ENCODE measurements around the gene PBX1. TPM values are rescaled to one million over a fixed set of nuclear protein-coding genes. Genes with fewer than 3 reads are reported as not detected.

The PBX1 gene
- polyA plus RNA-seq, 1 donor (not counting 4 experiments of a cell fraction or from before 2014, with no cell fraction given): 2.2 TPM

DNA sequence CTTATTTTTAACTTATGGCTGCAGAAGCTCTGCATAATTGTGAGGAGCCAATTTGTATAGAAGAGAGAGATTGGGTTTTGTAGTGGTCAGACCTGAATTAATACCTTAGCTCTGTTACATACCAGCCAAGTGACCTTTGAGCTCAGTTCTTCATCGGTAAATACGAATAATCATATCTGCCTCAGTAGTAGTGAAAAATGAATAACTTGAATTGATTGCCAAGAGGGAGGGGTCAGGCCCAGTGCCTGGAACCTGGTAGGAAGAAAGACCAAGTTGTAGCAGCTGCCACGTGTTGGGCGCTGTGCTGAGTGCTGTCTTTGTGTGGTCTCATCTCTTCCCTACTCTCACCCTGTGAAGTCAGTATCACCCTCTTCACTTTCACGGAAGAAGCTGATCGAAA lies 247.5 kb downstream of the PBX1 start:
- no peak for DNase-seq (ENCODE audit: low read depth, low spot score)
- no peak overlapping the region for H2AFZ ChIP-seq (ENCODE audit: control insufficient read depth, low read length)
- H3K4me3 ChIP-seq (ENCODE audit: control insufficient read depth in 2 of 3, extremely low read depth in 1 of 3, insufficient read depth in 2 of 3, low read depth in 1 of 3, low read length in 3 of 3): no peak overlapping the region
- no peaks in the 10 kb centered on the region for H3K79me2 ChIP-seq (ENCODE audit: control insufficient read depth, insufficient read depth, low read length)
- no peaks in the 10 kb centered on the region for H3K9me3 ChIP-seq (ENCODE audit: control insufficient read depth, low read depth, low read length)
- TF ChIP-seq CTCF (optimal IDR thresholded peaks at IDR 0.05 in 1 of 3, IDR thresholded peaks at IDR 0.05 in 1 of 3, conservative IDR thresholded peaks at IDR 0.05 in 1 of 3; ENCODE audit: extremely low read depth in 1 of 3, insufficient read depth in 2 of 3, low read length in 3 of 3) (no peak), EZH2 (IDR thresholded peaks at IDR 0.05; ENCODE audit: low read length) (no peak)
- no peaks in the 10 kb centered on the region for H4K20me1 ChIP-seq (ENCODE audit: control insufficient read depth, extremely low read depth, insufficient read depth, low read length)
- FAIRE-seq: no peak
- dilution Hi-C loops (cut with MboI; ENCODE audit: extremely low pct_ligation_motif_present, low sequenced_read_pairs): no loop called here
- H3K4me1 ChIP-seq (ENCODE audit: control insufficient read depth, extremely low read depth, insufficient read depth, low read length): no peaks in the 10 kb centered on the region
- no peak overlapping the region for H3K9ac ChIP-seq (ENCODE audit: control insufficient read depth, extremely low read depth, insufficient read depth, low read length)
- H3K9me1 ChIP-seq (ENCODE audit: control insufficient read depth, extremely low read depth, insufficient read depth, low read length): no peaks in the 10 kb centered on the region
- H3K27ac ChIP-seq (ENCODE audit: control insufficient read depth, insufficient read depth, low read length): no peak overlapping the region
- no peaks in the 10 kb centered on the region for H3K36me3 ChIP-seq (ENCODE audit: control insufficient read depth in 2 of 2, extremely low read depth in 1 of 2, insufficient read depth in 2 of 2, low read length in 2 of 2)
- no peak overlapping the region for H3K4me2 ChIP-seq (ENCODE audit: control insufficient read depth, extremely low read depth, insufficient read depth, low read depth, low read length)
- H3K27me3 ChIP-seq (ENCODE audit: control insufficient read depth, extremely low read depth, insufficient read depth, low read length): no peaks in the 10 kb centered on the region

DNA sequence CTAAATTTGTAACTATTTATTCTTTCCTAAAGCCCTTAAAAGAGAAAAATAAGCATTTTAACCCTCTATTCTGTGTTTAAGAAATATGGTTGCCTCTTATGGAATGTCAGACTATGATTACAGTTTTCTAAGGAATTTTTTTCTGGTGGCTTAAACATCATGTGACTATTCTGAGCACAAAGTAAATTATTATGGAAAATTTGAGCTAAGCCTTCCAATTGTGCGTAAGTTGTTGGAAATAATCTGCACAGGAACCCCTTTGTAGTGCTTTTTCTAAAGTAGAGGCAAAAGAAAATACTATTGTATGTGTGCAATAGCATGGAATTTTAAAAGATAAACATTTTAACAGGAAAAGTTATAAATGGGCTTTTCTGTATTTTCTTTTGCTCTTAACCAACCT lies 254.8 kb downstream of the PBX1 start:
- dilution Hi-C loops (cut with MboI; ENCODE audit: extremely low pct_ligation_motif_present, low sequenced_read_pairs): no loop called here

More for the DNA sequence above, 254.8 kb downstream of the PBX1 start:
- Histone ChIP-seq H3K27me3 (ENCODE audit: control insufficient read depth, extremely low read depth, insufficient read depth, low read length) (no peaks in the 10 kb centered on the region), H3K9ac (ENCODE audit: control insufficient read depth, extremely low read depth, insufficient read depth, low read length) (no peak overlapping the region), H3K36me3 (ENCODE audit: control insufficient read depth in 2 of 2, extremely low read depth in 1 of 2, insufficient read depth in 2 of 2, low read length in 2 of 2) (no peaks in the 10 kb centered on the region), H3K4me1 (ENCODE audit: control insufficient read depth, extremely low read depth, insufficient read depth, low read length) (no peaks in the 10 kb centered on the region), H3K4me2 (ENCODE audit: control insufficient read depth, extremely low read depth, insufficient read depth, low read depth, low read length) (no peak overlapping the region), H3K4me3 (ENCODE audit: control insufficient read depth in 2 of 3, extremely low read depth in 1 of 3, insufficient read depth in 2 of 3, low read depth in 1 of 3, low read length in 3 of 3) (no peak overlapping the region), H3K27ac (ENCODE audit: control insufficient read depth, insufficient read depth, low read length) (no peak overlapping the region), H3K9me3 (ENCODE audit: control insufficient read depth, low read depth, low read length) (no peaks in the 10 kb centered on the region), H3K9me1 (ENCODE audit: control insufficient read depth, extremely low read depth, insufficient read depth, low read length) (no peaks in the 10 kb centered on the region), H3K79me2 (ENCODE audit: control insufficient read depth, insufficient read depth, low read length) (no peaks in the 10 kb centered on the region), H2AFZ (ENCODE audit: control insufficient read depth, low read length) (no peak overlapping the region), H4K20me1 (ENCODE audit: control insufficient read depth, extremely low read depth, insufficient read depth, low read length) (no peaks in the 10 kb centered on the region)
- DNase-seq (ENCODE audit: low read depth, low spot score) (no peak), FAIRE-seq (no peak)
- no peak for TF ChIP-seq EZH2 (IDR thresholded peaks at IDR 0.05; ENCODE audit: low read length)
- TF ChIP-seq CTCF (optimal IDR thresholded peaks at IDR 0.05 in 1 of 3, IDR thresholded peaks at IDR 0.05 in 1 of 3, conservative IDR thresholded peaks at IDR 0.05 in 1 of 3; ENCODE audit: extremely low read depth in 1 of 3, insufficient read depth in 2 of 3, low read length in 3 of 3): no peak
